Measurements from ENCODE around the gene S1PR3.

GRCh38 chr9:89051421-89052025 is 60.3 kb downstream of the S1PR3 start:
- no peak for TF ChIP-seq CTCF (IDR thresholded peaks at IDR 0.05)
- no peak for TF ChIP-seq POLR2A (IDR thresholded peaks at IDR 0.05)
